GM12873 (cell line): Measurements from ENCODE around the gene PGGHG.

Source experiments
- TF ChIP-seq, protein P1 (sequence below): IDR thresholded peaks from 2 replicates; pipeline ENCODE4 v1.5.1; 2012; ENCODE audit warnings: low read depth, mild to moderate bottlenecking, moderate library complexity, low read length, control low read depth; ENCODE audit not compliant: insufficient read depth; ENCODE audit errors: missing control alignments

PGGHG gene

GRCh38 chr11:283405-284104 is 5.4 kb upstream of the PGGHG start:
- TF ChIP-seq, protein P1, sequence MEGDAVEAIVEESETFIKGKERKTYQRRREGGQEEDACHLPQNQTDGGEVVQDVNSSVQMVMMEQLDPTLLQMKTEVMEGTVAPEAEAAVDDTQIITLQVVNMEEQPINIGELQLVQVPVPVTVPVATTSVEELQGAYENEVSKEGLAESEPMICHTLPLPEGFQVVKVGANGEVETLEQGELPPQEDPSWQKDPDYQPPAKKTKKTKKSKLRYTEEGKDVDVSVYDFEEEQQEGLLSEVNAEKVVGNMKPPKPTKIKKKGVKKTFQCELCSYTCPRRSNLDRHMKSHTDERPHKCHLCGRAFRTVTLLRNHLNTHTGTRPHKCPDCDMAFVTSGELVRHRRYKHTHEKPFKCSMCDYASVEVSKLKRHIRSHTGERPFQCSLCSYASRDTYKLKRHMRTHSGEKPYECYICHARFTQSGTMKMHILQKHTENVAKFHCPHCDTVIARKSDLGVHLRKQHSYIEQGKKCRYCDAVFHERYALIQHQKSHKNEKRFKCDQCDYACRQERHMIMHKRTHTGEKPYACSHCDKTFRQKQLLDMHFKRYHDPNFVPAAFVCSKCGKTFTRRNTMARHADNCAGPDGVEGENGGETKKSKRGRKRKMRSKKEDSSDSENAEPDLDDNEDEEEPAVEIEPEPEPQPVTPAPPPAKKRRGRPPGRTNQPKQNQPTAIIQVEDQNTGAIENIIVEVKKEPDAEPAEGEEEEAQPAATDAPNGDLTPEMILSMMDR = no peak

- TF ChIP-seq, protein P1 = no peak
Observed at GRCh38 chr11:284105-285020, 4.6 kb upstream of the PGGHG start.

- TF ChIP-seq, protein P1 = no peak
Observed at GRCh38 chr11:285021-285893, 3.7 kb upstream of the PGGHG start.

GRCh38 chr11:285894-286220 is 3.1 kb upstream of the PGGHG start:
- TF ChIP-seq, protein P1 = no peak

DNA sequence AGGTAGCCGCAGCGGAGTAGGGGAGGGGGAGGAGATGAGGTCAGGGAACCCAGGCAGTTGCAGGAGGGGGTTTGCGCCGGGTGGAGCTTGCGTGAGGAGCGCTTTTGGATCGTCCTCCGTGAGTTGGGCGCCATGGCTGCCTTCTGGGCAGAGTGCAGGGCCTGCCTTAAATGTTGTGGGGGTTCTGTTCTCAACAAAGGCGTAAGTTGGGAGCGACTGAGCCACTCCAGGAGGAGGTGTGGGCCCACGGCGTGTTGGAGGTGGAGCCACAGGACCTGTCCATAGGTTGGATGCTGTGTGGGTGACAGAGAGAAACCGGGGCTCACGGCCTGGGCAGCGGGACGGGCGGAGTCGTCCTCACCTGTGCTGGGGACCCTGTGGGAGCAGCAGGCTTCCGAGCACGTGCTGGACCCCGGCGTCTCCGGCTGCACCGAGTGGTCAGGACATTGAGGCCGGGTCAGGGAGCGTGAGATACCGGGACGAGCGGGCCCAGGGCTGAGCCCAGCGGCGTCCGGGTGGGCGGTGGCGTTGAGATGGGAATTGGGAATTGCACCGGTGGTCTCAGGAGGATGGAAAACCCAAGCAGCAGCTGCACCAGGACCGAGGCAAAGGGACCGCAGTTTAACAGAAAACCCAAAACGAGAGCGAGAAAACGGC is 977 bp upstream of the PGGHG start:
- TF ChIP-seq, protein P1 = no peak

- TF ChIP-seq, protein P1 = no peak
Observed at GRCh38 chr11:289398-289711, 429 bp downstream of the PGGHG start.
